Endothelial cell of umbilical vein (primary cell): ENCODE results near the gene TJP3. TPM values are rescaled to one million over a fixed set of nuclear protein-coding genes. Genes with fewer than 3 reads are reported as not detected.

Experiments used
- BruUV-seq: library from RNA; stranded (reverse); fragments of 400-500 nt; replicated peaks from 2 replicates; lab custom pipeline; 2021; lab: Mats Ljungman, UMichigan
- CTCF ChIA-PET: fragments of 300-600, 350-600 bp; sonication (Branson Sonifier 250); formaldehyde crosslinking; loops from one replicate; lab custom pipeline; 2021; ENCODE audit warnings: antibody characterized with exemption, inconsistent platforms; lab: Charles Lee
- POLR2A ChIA-PET: fragments of 300-600, 350-600 bp; sonication (Branson Sonifier 250); formaldehyde crosslinking; loops from one replicate; lab custom pipeline; 2021; ENCODE audit warnings: antibody characterized with exemption, inconsistent platforms; lab: Charles Lee
- DNase-seq: peaks from one replicate; pipeline ENCODE4 v3.0.0-alpha.2; 2011; ENCODE audit warnings: low read depth, low spot score
- FAIRE-seq: peaks from 2 replicates; lab custom pipeline; 2011; peaks lifted over from hg19 to GRCh38; lab: Jason Lieb, UNC
- H2AFZ ChIP-seq: 2 replicates; pipeline ENCODE4 v1.6.0; 2012; ENCODE audit warnings: low read depth, low read length, control low read depth, inconsistent platforms
- H3K27ac ChIP-seq: 2 replicates; pipeline ENCODE4 v1.5.1; 2011; ENCODE audit warnings: low read depth, mild to moderate bottlenecking, control low read depth, low read length, moderate library complexity; ENCODE audit not compliant: insufficient read depth
- H3K27me3 ChIP-seq, 2 experiments: 2 replicates each; pipeline versions ENCODE4 v1.6.0 to v1.6.1; 2011; ENCODE audit warnings: low read length in 2 of 2, mixed read lengths in 1 of 2; ENCODE audit not compliant: control insufficient read depth in 2 of 2, insufficient read depth in 2 of 2
- H3K36me3 ChIP-seq, 2 experiments: 2 replicates in 1 of 2; 3 replicates in 1 of 2; pipeline ENCODE4 v1.5.1; 2011; ENCODE audit warnings: low read length in 2 of 2, mild to moderate bottlenecking in 1 of 2, moderate library complexity in 1 of 2; ENCODE audit not compliant: control insufficient read depth in 2 of 2, insufficient read depth in 2 of 2; ENCODE audit errors: extremely low read depth in 1 of 2
- H3K4me1 ChIP-seq: 3 replicates; pipeline ENCODE4 v1.5.1; 2011; ENCODE audit warnings: mild to moderate bottlenecking, low read length; ENCODE audit not compliant: control insufficient read depth, insufficient read depth; ENCODE audit errors: extremely low read depth
- H3K4me2 ChIP-seq: 2 replicates; pipeline ENCODE4 v1.6.1; 2011; ENCODE audit warnings: low read length, control low read depth, mixed read lengths; ENCODE audit not compliant: insufficient read depth
- H3K4me3 ChIP-seq, 3 experiments: fragments of 200-600 bp in 1 of 3; sonication (generic), shearing (Covaris generic) in 1 of 3; replicated peaks in 1 of 3; 2 replicates each; pipeline ENCODE4 v1.5.1; 2011 to 2016; ENCODE audit warnings: control low read depth in 3 of 3, low read length in 3 of 3, mild to moderate bottlenecking in 2 of 3, inconsistent platforms in 1 of 3, low read depth in 1 of 3, moderate library complexity in 1 of 3; ENCODE audit not compliant: insufficient read depth in 1 of 3
- H3K79me2 ChIP-seq: 2 replicates; pipeline ENCODE4 v1.6.0; 2012; ENCODE audit warnings: low read length, inconsistent platforms; ENCODE audit not compliant: control insufficient read depth, insufficient read depth
- H3K9ac ChIP-seq: replicated peaks from 2 replicates; pipeline ENCODE3; 2011; ENCODE audit warnings: low read length, control low read depth; ENCODE audit not compliant: insufficient read depth; ENCODE audit errors: extremely low read depth
- H3K9me1 ChIP-seq: replicated peaks from 3 replicates; pipeline ENCODE4 v1.6.0; 2011; ENCODE audit warnings: mild to moderate bottlenecking, low read length; ENCODE audit not compliant: control insufficient read depth, insufficient read depth; ENCODE audit errors: extremely low read depth
- H3K9me3 ChIP-seq: replicated peaks from 2 replicates; pipeline ENCODE4 v1.5.1; 2012; ENCODE audit warnings: low read length, inconsistent platforms; ENCODE audit not compliant: control insufficient read depth, insufficient read depth
- H4K20me1 ChIP-seq: replicated peaks from 2 replicates; pipeline ENCODE3; 2011; ENCODE audit warnings: mild to moderate bottlenecking, low read length; ENCODE audit not compliant: control insufficient read depth, insufficient read depth; ENCODE audit errors: extremely low read depth
- EZH2 ChIP-seq: IDR thresholded peaks from 2 replicates; pipeline ENCODE4 v1.6.1; 2012; ENCODE audit warnings: borderline replicate concordance, low read depth, mild to moderate bottlenecking, moderate library complexity, low read length, inconsistent platforms; ENCODE audit not compliant: severe bottlenecking
- FOS ChIP-seq: IDR thresholded peaks from 2 replicates; pipeline ENCODE4 v1.6.1; 2011; ENCODE audit warnings: mild to moderate bottlenecking, low read length, moderate library complexity, borderline replicate concordance; ENCODE audit not compliant: insufficient read depth
- GATA2 ChIP-seq: IDR thresholded peaks from 2 replicates; pipeline ENCODE4 v1.7.0; 2011; ENCODE audit warnings: low read depth, mild to moderate bottlenecking, moderate library complexity, mixed read lengths, low read length; ENCODE audit not compliant: insufficient read length, insufficient read depth
- JUN ChIP-seq: IDR thresholded peaks from 2 replicates; pipeline ENCODE4 v1.6.1; 2011; ENCODE audit warnings: borderline replicate concordance, low read depth; ENCODE audit not compliant: insufficient read length, insufficient read depth
- MYC ChIP-seq: IDR thresholded peaks from one replicate; pipeline ENCODE4 v1.6.1; 2011; ENCODE audit warnings: mild to moderate bottlenecking, low read depth, low read length
- POLR2A ChIP-seq: IDR thresholded peaks from 2 replicates; pipeline ENCODE4 v1.6.1; 2012; ENCODE audit warnings: low read depth, mild to moderate bottlenecking, control low read depth, low read length
- POLR2AphosphoS5 ChIP-seq: IDR thresholded peaks from 2 replicates; pipeline ENCODE4 v1.6.1; 2012; ENCODE audit warnings: low read depth, mild to moderate bottlenecking, control low read depth, low read length, moderate library complexity; ENCODE audit not compliant: insufficient read depth
- dilution Hi-C: fragments of 300-500 bp; cut with MboI; formaldehyde crosslinking; loops from one replicate; pipeline ENCODE4 v1.15.0; 2019; ENCODE audit warnings: low sequenced_read_pairs; ENCODE audit not compliant: extremely low pct_ligation_motif_present
- intact Hi-C: fragments of 100-400 bp; cut with micrococcal nuclease; formaldehyde crosslinking; loops from one replicate; pipeline ENCODE4 v1.10.0; 2022
- polyA plus RNA-seq, 4 experiments: library from polyadenylated mRNA; depleted of rRNA in 3 of 4; stranded (reverse) in 3 of 4; unstranded in 1 of 4; fragments of >200 nt; gene quantifications; 2 replicates each; pipeline versions ENCODE4 v1.2.1 to v1.2.3, GENCODE V29; 2011 to 2012; ENCODE audit warnings: missing spikeins in 1 of 4
- total RNA-seq: library from RNA; stranded (reverse); gene quantifications from 2 replicates; pipeline ENCODE4 v1.2.3, GENCODE V29; 2021
- TF ChIP-seq, protein P1 (sequence below): IDR thresholded peaks from 2 replicates; pipeline ENCODE4 v1.6.1; 2011; ENCODE audit not compliant: insufficient read depth, insufficient read length
- TF ChIP-seq, protein P2 (sequence below), 2 donors: IDR thresholded peaks; 1 replicate in 1 of 2; 2 replicates in 1 of 2; pipeline ENCODE4 v1.5.1; 2011; ENCODE audit warnings: low read length in 2 of 2, mild to moderate bottlenecking in 2 of 2, moderate library complexity in 2 of 2, control low read depth in 1 of 2, inconsistent platforms in 1 of 2, low read depth in 1 of 2; ENCODE audit not compliant: insufficient read depth in 1 of 2; ENCODE audit errors: extremely low read depth in 1 of 2

TJP3 gene
- total and polyA plus RNA-seq, 2 donors (not counting 3 experiments of a cell fraction or from before 2014, with no cell fraction given): 0.10 TPM; not detected in 1

DNA sequence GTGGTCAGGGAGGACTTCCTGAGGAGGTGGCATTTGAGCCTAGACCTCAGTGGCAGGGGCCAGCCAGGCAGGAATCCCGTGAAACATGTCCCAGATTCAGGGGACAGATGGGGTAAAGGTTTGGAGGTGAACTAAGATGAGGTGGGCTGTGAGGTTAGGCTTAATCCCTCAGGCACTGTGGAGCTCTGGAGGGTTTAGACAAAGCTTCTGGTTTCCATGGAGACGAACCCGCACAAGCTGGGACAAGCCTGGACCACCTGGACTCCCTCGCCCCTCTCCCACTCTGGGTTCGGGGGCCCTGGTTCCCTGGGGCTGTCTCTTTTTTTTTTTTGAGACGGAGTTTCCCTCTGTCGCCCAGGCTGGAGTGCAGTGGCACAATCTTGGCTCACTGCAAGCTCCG lies 15.7 kb downstream of the TJP3 start:
- ChIA-PET CTCF (interaction anchor here (1.2 kb wide), 1 partner anchor 98 kb away, joined by 3 read pairs; no protein-coding TSS in a partner anchor), POLR2A (no interaction called here)
- dilution Hi-C loops (no loop called here), intact Hi-C loops (no loop called here)
- FAIRE-seq (no peak), DNase-seq (no peak)
- Histone ChIP-seq H3K4me2 (no peak overlapping the region), H3K4me1 (no peaks in the 10 kb centered on the region), H3K36me3 (no peaks in the 10 kb centered on the region), H3K9ac (no peak overlapping the region), H3K27me3 (peaks cover 20 to 27% of the 10 kb centered on the region in 2 experiments), H3K9me3 (no peaks in the 10 kb centered on the region), H2AFZ (no peak overlapping the region), H4K20me1 (no peaks in the 10 kb centered on the region), H3K9me1 (no peaks in the 10 kb centered on the region), H3K27ac (no peak overlapping the region), H3K79me2 (no peaks in the 10 kb centered on the region), H3K4me3 (no peak overlapping the region)
- TF ChIP-seq FOS (no peak), POLR2A (no peak), POLR2AphosphoS5 (no peak), JUN (no peak), MYC (no peak), GATA2 (no peak), EZH2 (no peak)
- TF ChIP-seq, protein P1, sequence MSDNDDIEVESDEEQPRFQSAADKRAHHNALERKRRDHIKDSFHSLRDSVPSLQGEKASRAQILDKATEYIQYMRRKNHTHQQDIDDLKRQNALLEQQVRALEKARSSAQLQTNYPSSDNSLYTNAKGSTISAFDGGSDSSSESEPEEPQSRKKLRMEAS: no peak
- TF ChIP-seq, protein P2, sequence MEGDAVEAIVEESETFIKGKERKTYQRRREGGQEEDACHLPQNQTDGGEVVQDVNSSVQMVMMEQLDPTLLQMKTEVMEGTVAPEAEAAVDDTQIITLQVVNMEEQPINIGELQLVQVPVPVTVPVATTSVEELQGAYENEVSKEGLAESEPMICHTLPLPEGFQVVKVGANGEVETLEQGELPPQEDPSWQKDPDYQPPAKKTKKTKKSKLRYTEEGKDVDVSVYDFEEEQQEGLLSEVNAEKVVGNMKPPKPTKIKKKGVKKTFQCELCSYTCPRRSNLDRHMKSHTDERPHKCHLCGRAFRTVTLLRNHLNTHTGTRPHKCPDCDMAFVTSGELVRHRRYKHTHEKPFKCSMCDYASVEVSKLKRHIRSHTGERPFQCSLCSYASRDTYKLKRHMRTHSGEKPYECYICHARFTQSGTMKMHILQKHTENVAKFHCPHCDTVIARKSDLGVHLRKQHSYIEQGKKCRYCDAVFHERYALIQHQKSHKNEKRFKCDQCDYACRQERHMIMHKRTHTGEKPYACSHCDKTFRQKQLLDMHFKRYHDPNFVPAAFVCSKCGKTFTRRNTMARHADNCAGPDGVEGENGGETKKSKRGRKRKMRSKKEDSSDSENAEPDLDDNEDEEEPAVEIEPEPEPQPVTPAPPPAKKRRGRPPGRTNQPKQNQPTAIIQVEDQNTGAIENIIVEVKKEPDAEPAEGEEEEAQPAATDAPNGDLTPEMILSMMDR (IDR thresholded peaks at IDR 0.05; ENCODE audit: extremely low read depth in 1 of 2, insufficient read depth in 1 of 2, low read depth in 1 of 2, low read length in 2 of 2): no peak
- no TSS peak for BruUV-seq
